Activated CD8-positive, alpha-beta memory T cell treated with anti-CD3 and anti-CD28 coated beads for 36 hours (primary cell): ENCODE measurements around the gene HELZ2. TPM values are rescaled to one million over a fixed set of nuclear protein-coding genes. Genes with fewer than 3 reads are reported as not detected.
"Not testable (repeated sequence)": the region's sequence is repeated elsewhere in the genome, so short reads cannot be mapped to it uniquely, and the experiment has no call there.

ENCODE experiments used
- CTCF ChIA-PET: fragments of 350-600 bp; sonication (Branson Sonifier 250); formaldehyde crosslinking; loops from one replicate; lab custom pipeline; 2021; ENCODE audit warnings: antibody characterized with exemption; lab: Charles Lee
- POLR2A ChIA-PET: fragments of 350-600 bp; sonication (Branson Sonifier 250); formaldehyde crosslinking; loops from one replicate; lab custom pipeline; 2021; ENCODE audit warnings: antibody characterized with exemption; lab: Charles Lee
- total RNA-seq, 2 experiments: library from RNA; stranded (reverse); gene quantifications; one replicate each; pipeline ENCODE4 v1.2.3, GENCODE V29; 2021

HELZ2 gene
- total RNA-seq, 2 experiments from 2014 or later = 4.8 TPM

- ChIA-PET POLR2A (no interaction called here), CTCF (interaction anchor here (0.6 to 2.0 kb wide), 2 partner anchors 39 to 44 kb away, joined by 3 to 12 read pairs; partner anchors contain the start of gene PTK6)
Observed at GRCh38 chr20:63582382-63583063, 8.5 kb upstream of the HELZ2 start.

- CTCF ChIA-PET = interaction anchor here (0.7 to 2.0 kb wide), 3 partner anchors 19 to 626 kb away, joined by 3 to 12 read pairs (median 3); partner anchors contain the start of gene PTK6
- POLR2A ChIA-PET = no interaction called here
Observed at GRCh38 chr20:63580796-63581461, 6.9 kb upstream of the HELZ2 start.

GRCh38 chr20:63579017-63579694, 5.1 kb upstream of the HELZ2 start:
- ChIA-PET CTCF (interaction anchor here (1.6 kb wide), 1 partner anchor 40 kb away, joined by 4 read pairs; no protein-coding TSS in a partner anchor), POLR2A (no interaction called here)

- POLR2A ChIA-PET = no interaction called here
Observed at GRCh38 chr20:63578224-63579016, 4.4 kb upstream of the HELZ2 start.

GRCh38 chr20:63577317-63577894, 3.4 kb upstream of the HELZ2 start:
- ChIA-PET CTCF (interaction anchor here (1.5 to 1.6 kb wide), 2 partner anchors 38 to 40 kb away, joined by 3 to 4 read pairs; no protein-coding TSS in a partner anchor), POLR2A (no interaction called here)

More at GRCh38 chr20:63578224-63579016, 4.4 kb upstream of the HELZ2 start:
- CTCF ChIA-PET = interaction anchor here (1.5 to 1.6 kb wide), 2 partner anchors 39 to 41 kb away, joined by 3 to 4 read pairs; no protein-coding TSS in a partner anchor

GRCh38 chr20:63576311-63576710, 2.3 kb upstream of the HELZ2 start:
- CTCF ChIA-PET = no interaction called here

GRCh38 chr20:63574829-63575743, 1.0 kb upstream of the HELZ2 start:
- CTCF ChIA-PET = no interaction called here
- POLR2A ChIA-PET = no interaction called here

More at GRCh38 chr20:63576311-63576710, 2.3 kb upstream of the HELZ2 start:
- POLR2A ChIA-PET = no interaction called here

GRCh38 chr20:63573647-63574131, 350 bp downstream of the HELZ2 start:
- CTCF ChIA-PET = interaction anchor here (0.7 kb wide), 1 partner anchor 36 kb away, joined by 3 read pairs; the partner anchor contains the start of gene PTK6

GRCh38 chr20:63572788-63573646, 1.0 kb downstream of the HELZ2 start:
- POLR2A ChIA-PET = interaction anchor here (1.9 to 2.1 kb wide), 2 partner anchors 35 to 52 kb away, joined by 5 to 6 read pairs; partner anchors contain the start of gene PPDPF
- CTCF ChIA-PET = no interaction called here

More at GRCh38 chr20:63573647-63574131, 350 bp downstream of the HELZ2 start:
- POLR2A ChIA-PET = interaction anchor here (0.6 to 2.1 kb wide), 3 partner anchors 36 to 80 kb away, joined by 4 to 6 read pairs (median 5); partner anchors contain the start of gene PPDPF

- ChIA-PET CTCF (no interaction called here), POLR2A (interaction anchor here (1.9 to 2.1 kb wide), 2 partner anchors 34 to 51 kb away, joined by 5 to 6 read pairs; partner anchors contain the start of gene PPDPF)
Observed at GRCh38 chr20:63572071-63572787, 1.8 kb downstream of the HELZ2 start.

- CTCF ChIA-PET, POLR2A ChIA-PET: not testable (repeated sequence)
Observed at GRCh38 chr20:63571087-63571478, 3.0 kb downstream of the HELZ2 start.

GRCh38 chr20:63570281-63571086, 3.6 kb downstream of the HELZ2 start:
- ChIA-PET POLR2A (no interaction called here), CTCF (no interaction called here)

- POLR2A ChIA-PET = no interaction called here
- CTCF ChIA-PET = interaction anchor here (0.9 to 1.9 kb wide), 3 partner anchors 12 to 139 kb away, joined by 3 to 5 read pairs (median 4); partner anchors contain the start of genes ARFRP1 and ZGPAT
Observed at GRCh38 chr20:63568986-63569949, 4.8 kb downstream of the HELZ2 start.
